H9 (cell line): ENCODE measurements around the gene CLMP. TPM values are rescaled to one million over a fixed set of nuclear protein-coding genes. Genes with fewer than 3 reads are reported as not detected.

Source experiments
- DNase-seq: peaks from one replicate; pipeline ENCODE4 v3.0.0-alpha.2; 2017
- H2AFZ ChIP-seq: one replicate; pipeline ENCODE4 v1.6.1; 2013; ENCODE audit warnings: mild to moderate bottlenecking, low read length, control low read depth, moderate library complexity
- H2AK5ac ChIP-seq: 2 replicates; pipeline ENCODE4 v1.6.1; 2013; ENCODE audit warnings: low read length, control low read depth, mixed read lengths; ENCODE audit not compliant: insufficient read length
- H2BK120ac ChIP-seq: one replicate; pipeline ENCODE4 v1.6.1; 2013; ENCODE audit warnings: low read depth, mild to moderate bottlenecking, low read length, control low read depth, inconsistent platforms; ENCODE audit not compliant: poor library complexity, severe bottlenecking
- H2BK12ac ChIP-seq: 2 replicates; pipeline ENCODE4 v1.6.1; 2013; ENCODE audit warnings: low read length, control low read depth, mixed read lengths, low read depth; ENCODE audit not compliant: insufficient read length
- H2BK15ac ChIP-seq: 2 replicates; pipeline ENCODE4 v1.6.1; 2013; ENCODE audit warnings: low read depth, low read length, control low read depth
- H2BK20ac ChIP-seq: one replicate; pipeline ENCODE4 v1.6.1; 2013; ENCODE audit warnings: low read depth, mild to moderate bottlenecking, low read length, control low read depth, inconsistent platforms; ENCODE audit not compliant: poor library complexity, severe bottlenecking
- H2BK5ac ChIP-seq: 2 replicates; pipeline ENCODE4 v1.6.1; 2013; ENCODE audit warnings: low read length, control low read depth, mixed read lengths; ENCODE audit not compliant: insufficient read length
- H3K14ac ChIP-seq: 2 replicates; pipeline ENCODE4 v1.6.1; 2013; ENCODE audit warnings: low read length, control low read depth; ENCODE audit not compliant: insufficient read depth
- H3K18ac ChIP-seq: 2 replicates; pipeline ENCODE4 v1.6.1; 2013; ENCODE audit warnings: low read depth, mild to moderate bottlenecking, mixed read lengths, low read length, control low read depth; ENCODE audit not compliant: insufficient read length
- H3K23ac ChIP-seq: 2 replicates; pipeline ENCODE4 v1.6.1; 2013; ENCODE audit warnings: low read length, control low read depth, mixed read lengths, low read depth; ENCODE audit not compliant: insufficient read length
- H3K23me2 ChIP-seq: 2 replicates; pipeline ENCODE4 v1.6.1; 2013; ENCODE audit warnings: low read depth, mild to moderate bottlenecking, mixed read lengths, low read length, control low read depth; ENCODE audit not compliant: insufficient read length, poor library complexity, severe bottlenecking
- H3K27ac ChIP-seq: 2 replicates; pipeline ENCODE4 v1.5.1; 2013; ENCODE audit warnings: low read length, control low read depth, mixed read lengths, low read depth; ENCODE audit not compliant: insufficient read length
- H3K27me3 ChIP-seq: 2 replicates; pipeline ENCODE4 v1.6.1; 2013; ENCODE audit warnings: low read length, control low read depth, inconsistent platforms; ENCODE audit not compliant: insufficient read depth
- H3K4ac ChIP-seq: 2 replicates; pipeline ENCODE4 v1.6.1; 2013; ENCODE audit warnings: low read depth, mild to moderate bottlenecking, control low read depth, inconsistent platforms, low read length, moderate library complexity
- H3K4me1 ChIP-seq: 2 replicates; pipeline ENCODE4 v1.6.1; 2013; ENCODE audit warnings: low read length, control low read depth, inconsistent platforms; ENCODE audit not compliant: insufficient read depth
- H3K4me2 ChIP-seq: 2 replicates; pipeline ENCODE4 v1.6.1; 2013; ENCODE audit warnings: low read length, control low read depth, mixed read lengths; ENCODE audit not compliant: insufficient read length, insufficient read depth
- H3K56ac ChIP-seq: 2 replicates; pipeline ENCODE4 v1.6.1; 2013; ENCODE audit warnings: low read depth, mild to moderate bottlenecking, mixed read lengths, low read length, control low read depth; ENCODE audit not compliant: insufficient read length
- H3K79me1 ChIP-seq: 2 replicates; pipeline ENCODE4 v1.6.1; 2013; ENCODE audit warnings: low read depth, mild to moderate bottlenecking, moderate library complexity, low read length, control low read depth, inconsistent platforms; ENCODE audit not compliant: insufficient read depth, poor library complexity, severe bottlenecking
- H3K79me2 ChIP-seq: 2 replicates; pipeline ENCODE4 v1.6.1; 2013; ENCODE audit warnings: low read length, control low read depth, inconsistent platforms; ENCODE audit not compliant: insufficient read depth
- H3K9ac ChIP-seq: 2 replicates; pipeline ENCODE4 v1.6.1; 2013; ENCODE audit warnings: low read length, control low read depth, mixed read lengths; ENCODE audit not compliant: insufficient read length; ENCODE audit errors: extremely low read depth
- H3K9me3 ChIP-seq: one replicate; pipeline ENCODE4 v1.6.1; 2013; ENCODE audit warnings: low read depth, low read length, inconsistent platforms; ENCODE audit not compliant: control insufficient read depth
- H3T11ph ChIP-seq: one replicate; pipeline ENCODE4 v1.6.1; 2013; ENCODE audit warnings: mild to moderate bottlenecking, low read length, control low read depth, inconsistent platforms
- H4K20me1 ChIP-seq: one replicate; pipeline ENCODE4 v1.6.1; 2013; ENCODE audit not compliant: control insufficient read depth, insufficient read length, insufficient read depth
- H4K5ac ChIP-seq: 2 replicates; pipeline ENCODE4 v1.6.1; 2013; ENCODE audit warnings: low read depth, mild to moderate bottlenecking, mixed read lengths, low read length, control low read depth; ENCODE audit not compliant: insufficient read length
- H4K8ac ChIP-seq: replicated peaks from 2 replicates; pipeline ENCODE4 v1.6.1; 2013; ENCODE audit warnings: low read length, control low read depth, mixed read lengths, low read depth; ENCODE audit not compliant: insufficient read length
- H4K91ac ChIP-seq: 2 replicates; pipeline ENCODE4 v1.6.1; 2013; ENCODE audit warnings: low read depth, mild to moderate bottlenecking, moderate library complexity, mixed read lengths, low read length, control low read depth; ENCODE audit not compliant: insufficient read length
- H3K27ac Mint-ChIP-seq, 3 experiments: 2 replicates in 2 of 3; 3 replicates in 1 of 3; pipeline ENCODE4 v1.8.0; 2020 to 2021; ENCODE audit warnings: mixed read lengths in 3 of 3, mild to moderate bottlenecking in 1 of 3, moderate library complexity in 1 of 3
- H3K27me3 Mint-ChIP-seq: 2 replicates; pipeline ENCODE4 v1.8.0; 2021; ENCODE audit warnings: low read depth, mild to moderate bottlenecking, moderate library complexity, mixed read lengths
- H3K36me3 Mint-ChIP-seq, 3 experiments: 2 replicates in 2 of 3; 3 replicates in 1 of 3; pipeline ENCODE4 v1.8.0; 2020 to 2021; ENCODE audit warnings: low read depth in 3 of 3, mixed read lengths in 3 of 3; ENCODE audit not compliant: insufficient read depth in 1 of 3
- H3K4me1 Mint-ChIP-seq, 2 experiments: 2 replicates each; pipeline ENCODE4 v1.8.0; 2020; ENCODE audit warnings: mixed read lengths in 2 of 2
- H3K4me3 Mint-ChIP-seq, 2 experiments: 2 replicates in 1 of 2; 3 replicates in 1 of 2; pipeline ENCODE4 v1.8.0; 2020 to 2021; ENCODE audit warnings: mild to moderate bottlenecking in 2 of 2, mixed read lengths in 2 of 2, moderate library complexity in 1 of 2
- H3K9me3 Mint-ChIP-seq, 2 experiments: 2 replicates in 1 of 2; 3 replicates in 1 of 2; pipeline ENCODE4 v1.8.0; 2020; ENCODE audit warnings: mild to moderate bottlenecking in 2 of 2, mixed read lengths in 2 of 2, moderate library complexity in 1 of 2
- WGBS: extraction: QIAGEN DNeasy Blood & Tissue Kit; methylation state at CpG from one replicate; pipeline ENCODE4 v1.1.7; 2013; ENCODE audit warnings: missing lambda C conversion rate, low lambda C conversion rate, mixed read lengths; ENCODE audit not compliant: insufficient read length; ENCODE audit errors: extremely low coverage; 5-methylcytosine and 5-hydroxymethylcytosine counted together
- total RNA-seq: library from RNA; stranded (reverse); gene quantifications from 2 replicates; pipeline ENCODE4 v1.2.1, GENCODE V29; 2021
- TF ChIP-seq, protein P1 (sequence below): fragments of 200-600 bp; sonication (generic); conservative IDR thresholded peaks from 3 replicates; pipeline ENCODE4 v1.8.0; 2021; ENCODE audit warnings: antibody characterized with exemption, mild to moderate bottlenecking

The CLMP gene
- total RNA-seq, 1 experiment from 2014 or later, result 13.8 TPM

DNA sequence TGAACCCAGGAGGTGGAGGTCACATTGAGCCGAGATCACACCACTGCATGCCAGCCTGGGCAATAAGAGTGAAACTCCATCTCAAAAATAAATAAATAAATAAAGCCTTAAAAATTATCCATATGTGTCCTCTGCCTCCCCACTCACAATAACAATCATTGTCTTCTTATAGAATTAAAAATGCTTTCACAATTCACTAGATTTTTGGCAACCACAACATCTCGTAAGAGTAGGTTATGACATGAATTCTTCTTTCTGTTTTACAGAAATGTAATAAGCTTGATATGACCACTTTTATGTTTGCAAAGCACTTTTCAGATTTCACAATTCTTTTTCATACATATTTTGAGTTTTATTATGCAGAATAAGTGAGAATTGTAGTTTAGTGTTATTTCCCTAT is 78.6 kb downstream of the CLMP start:
- WGBS, result no CpG with 5 or more reads among the region's 2 CpGs

More for the DNA sequence above, 78.6 kb downstream of the CLMP start:
- Histone ChIP-seq H3K23ac (no peak overlapping the region), H4K5ac (no peak overlapping the region), H2BK5ac (no peak overlapping the region), H2AK5ac (no peak overlapping the region), H3K4me2 (no peak overlapping the region), H4K91ac (no peak overlapping the region), H2BK120ac (no peak overlapping the region), H2AFZ (no peak overlapping the region), H3K14ac (no peak overlapping the region), H3K79me2 (no peaks in the 10 kb centered on the region), H4K8ac (no peak overlapping the region), H3K56ac (no peak overlapping the region), H3K27me3 (no peaks in the 10 kb centered on the region), H3K9me3 (peaks cover 6% of the 10 kb centered on the region), H2BK20ac (no peak overlapping the region), H3K23me2 (no peaks in the 10 kb centered on the region), H2BK15ac (no peak overlapping the region), H3K4ac (no peak overlapping the region), H3K4me1 (no peaks in the 10 kb centered on the region), H3K79me1 (no peaks in the 10 kb centered on the region), H3T11ph (no peak overlapping the region), H3K9ac (no peak overlapping the region), H3K27ac (no peak overlapping the region), H4K20me1 (no peaks in the 10 kb centered on the region), H3K18ac (no peak overlapping the region), H2BK12ac (no peak overlapping the region)
- TF ChIP-seq, protein P1, sequence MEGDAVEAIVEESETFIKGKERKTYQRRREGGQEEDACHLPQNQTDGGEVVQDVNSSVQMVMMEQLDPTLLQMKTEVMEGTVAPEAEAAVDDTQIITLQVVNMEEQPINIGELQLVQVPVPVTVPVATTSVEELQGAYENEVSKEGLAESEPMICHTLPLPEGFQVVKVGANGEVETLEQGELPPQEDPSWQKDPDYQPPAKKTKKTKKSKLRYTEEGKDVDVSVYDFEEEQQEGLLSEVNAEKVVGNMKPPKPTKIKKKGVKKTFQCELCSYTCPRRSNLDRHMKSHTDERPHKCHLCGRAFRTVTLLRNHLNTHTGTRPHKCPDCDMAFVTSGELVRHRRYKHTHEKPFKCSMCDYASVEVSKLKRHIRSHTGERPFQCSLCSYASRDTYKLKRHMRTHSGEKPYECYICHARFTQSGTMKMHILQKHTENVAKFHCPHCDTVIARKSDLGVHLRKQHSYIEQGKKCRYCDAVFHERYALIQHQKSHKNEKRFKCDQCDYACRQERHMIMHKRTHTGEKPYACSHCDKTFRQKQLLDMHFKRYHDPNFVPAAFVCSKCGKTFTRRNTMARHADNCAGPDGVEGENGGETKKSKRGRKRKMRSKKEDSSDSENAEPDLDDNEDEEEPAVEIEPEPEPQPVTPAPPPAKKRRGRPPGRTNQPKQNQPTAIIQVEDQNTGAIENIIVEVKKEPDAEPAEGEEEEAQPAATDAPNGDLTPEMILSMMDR, result no peak
- Mint-ChIP-seq H3K9me3 (peaks cover 5 to 7% of the 10 kb centered on the region in 2 experiments; a peak in 4 of 5 replicates), H3K27ac (no peak overlapping the region), H3K4me1 (0 out of 4 replicates have a peak, but pooled peaks cover 1 to 2% of the 10 kb centered on the region in 2 experiments), H3K36me3 (peaks cover 6 to 12% (median 7%) of the 10 kb centered on the region in 3 experiments), H3K4me3 (no peak overlapping the region), H3K27me3 (no peaks in the 10 kb centered on the region)
- DNase-seq, result no peak
